GM19468 (cell line): Measurements from ENCODE around the gene TBC1D22A.
"Not testable (repeated sequence)": the region's sequence is repeated elsewhere in the genome, so short reads cannot be mapped to it uniquely, and the experiment has no call there.

Experiments used
- ATAC-seq: cut with Tn5 transposase; IDR thresholded peaks from one replicate; pipeline ENCODE4 v1.9.1; 2021; ENCODE audit warnings: mild to moderate bottlenecking, moderate library complexity, moderate number of reproducible peaks; ENCODE audit not compliant: unreplicated experiment; ENCODE audit errors: extremely low read depth

The TBC1D22A gene

GRCh38 chr22:46769706-46770105 is 7.3 kb downstream of the TBC1D22A start:
- ATAC-seq, result no peak

DNA sequence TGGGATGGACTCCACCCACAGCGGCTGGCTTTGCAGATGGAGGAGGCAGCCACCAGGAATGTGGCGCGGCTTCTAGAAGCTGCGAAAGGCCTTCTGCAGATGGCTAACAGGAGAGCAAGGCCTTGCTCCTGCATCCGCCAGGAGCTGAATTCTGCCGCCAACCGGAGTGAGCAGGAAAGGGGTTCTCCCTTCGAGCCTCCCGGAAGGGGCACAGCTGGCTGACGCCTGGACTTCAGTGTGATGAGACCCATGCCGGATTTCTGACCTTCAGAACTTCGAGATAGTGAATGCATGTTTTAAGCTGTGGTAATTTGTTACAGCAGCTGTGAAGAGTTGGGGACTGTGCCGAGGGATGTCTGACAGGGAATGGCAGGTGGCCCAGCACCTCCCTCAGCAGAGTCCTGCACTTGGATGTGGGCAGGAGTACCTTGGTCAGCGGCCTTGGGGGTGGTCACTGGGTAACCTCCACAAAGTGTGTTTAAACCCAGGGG is 7.7 kb downstream of the TBC1D22A start:
- ATAC-seq, result no peak

DNA sequence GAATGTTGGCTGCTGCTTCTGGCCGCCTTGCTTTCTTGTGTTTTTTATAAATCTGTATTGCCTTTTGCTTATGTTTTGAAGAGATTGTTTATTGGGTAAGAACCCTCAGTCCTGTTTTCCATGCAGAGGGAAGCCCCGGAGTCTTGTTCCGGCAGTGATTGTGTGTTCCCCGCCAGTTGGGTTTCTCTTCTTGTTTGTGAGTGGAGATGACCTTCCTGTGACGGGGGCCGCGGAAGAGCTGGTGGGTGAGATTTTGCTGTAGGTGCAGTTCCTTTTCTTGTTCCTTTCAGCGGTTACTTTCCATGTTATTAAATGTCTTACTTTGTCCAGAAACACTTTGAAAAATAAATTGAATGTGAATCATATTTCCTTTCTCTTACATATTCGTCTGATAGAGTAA is 8.3 kb downstream of the TBC1D22A start:
- ATAC-seq, result no peak

GRCh38 chr22:46773076-46773475 is 10.6 kb downstream of the TBC1D22A start:
- ATAC-seq, result no peak

DNA sequence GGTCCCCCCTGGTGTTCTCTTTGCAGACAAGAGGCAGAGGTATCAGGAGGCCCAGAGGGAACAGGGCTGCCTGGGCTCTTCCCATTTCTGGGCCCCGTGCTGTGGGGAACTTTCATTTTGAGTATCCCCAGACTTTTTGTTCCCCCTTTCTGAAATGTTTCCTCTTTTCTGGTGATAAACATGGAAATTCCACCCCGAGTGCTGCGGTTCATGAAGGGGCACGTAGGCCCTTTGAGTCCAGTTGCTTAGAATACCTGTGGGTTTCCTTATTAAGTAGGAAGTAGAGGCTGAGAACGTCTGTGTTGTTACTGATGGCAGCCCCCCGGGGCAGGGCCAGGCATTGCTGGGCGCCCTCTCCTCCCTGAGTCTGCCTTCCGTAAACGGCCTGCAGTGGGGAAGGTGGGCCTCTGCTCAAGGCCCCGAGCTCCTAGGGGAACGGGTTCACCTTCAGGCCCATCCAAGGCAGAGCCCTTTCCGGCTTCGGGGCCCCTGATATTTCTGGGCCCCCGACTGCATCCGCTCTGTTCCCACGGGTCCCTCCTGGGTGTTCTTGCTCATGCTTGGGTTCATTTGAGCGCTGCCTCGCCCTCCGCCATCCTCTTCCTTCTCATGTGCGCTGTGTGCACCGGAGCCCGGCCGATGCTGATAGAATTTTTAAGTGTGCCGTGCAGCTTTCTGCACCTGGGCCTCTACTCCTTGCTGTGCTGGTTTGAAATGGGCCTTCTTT is 12.0 kb downstream of the TBC1D22A start:
- peak; percentile 1 for ATAC-seq

DNA sequence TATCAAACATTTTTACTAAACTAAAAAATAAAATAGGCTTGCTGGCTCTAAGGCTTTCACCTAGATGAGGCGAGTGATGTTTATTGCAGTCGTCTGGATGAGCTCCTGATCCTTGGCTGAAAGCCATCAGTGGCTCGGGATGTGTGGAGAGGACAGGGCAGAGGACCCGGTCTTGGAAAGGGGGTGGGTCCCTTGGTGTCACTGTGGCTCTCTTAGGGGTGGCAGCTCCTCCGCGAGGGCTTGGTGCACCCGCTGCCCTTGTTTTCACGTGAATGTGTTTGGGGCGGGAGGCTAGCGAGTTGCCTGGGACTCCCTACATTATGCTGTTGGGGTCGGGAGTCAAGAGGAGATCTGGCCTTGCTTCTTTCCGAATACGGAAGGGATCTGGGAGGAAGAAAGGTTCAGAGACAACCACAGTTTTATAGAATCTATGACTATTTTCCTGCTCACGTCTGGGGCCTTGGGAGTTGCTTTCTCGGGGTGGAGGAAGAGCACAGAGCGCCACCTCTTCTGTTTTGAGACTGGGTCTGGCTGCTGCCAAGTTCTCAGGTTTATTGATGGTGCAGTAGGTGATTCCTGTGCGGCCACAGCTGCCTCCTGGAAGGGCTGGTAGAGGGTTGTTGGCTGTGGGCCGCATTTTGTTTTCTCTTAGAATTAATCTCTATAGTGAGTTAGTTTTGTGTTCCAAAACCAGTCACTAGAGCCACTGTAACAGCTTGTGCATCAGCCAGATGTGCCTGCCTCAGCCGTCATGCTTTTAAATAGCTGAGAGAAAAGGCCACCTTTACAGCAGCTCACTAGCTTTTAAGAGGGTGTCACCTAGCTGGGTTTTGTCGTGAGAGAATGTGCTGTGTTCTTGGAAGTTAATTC is 12.8 kb downstream of the TBC1D22A start:
- no peak for ATAC-seq

- ATAC-seq, result no peak
Measured at GRCh38 chr22:46775850-46776826, 13.7 kb downstream of the TBC1D22A start.

GRCh38 chr22:46776876-46777608 is 14.6 kb downstream of the TBC1D22A start:
- ATAC-seq, result no peak

DNA sequence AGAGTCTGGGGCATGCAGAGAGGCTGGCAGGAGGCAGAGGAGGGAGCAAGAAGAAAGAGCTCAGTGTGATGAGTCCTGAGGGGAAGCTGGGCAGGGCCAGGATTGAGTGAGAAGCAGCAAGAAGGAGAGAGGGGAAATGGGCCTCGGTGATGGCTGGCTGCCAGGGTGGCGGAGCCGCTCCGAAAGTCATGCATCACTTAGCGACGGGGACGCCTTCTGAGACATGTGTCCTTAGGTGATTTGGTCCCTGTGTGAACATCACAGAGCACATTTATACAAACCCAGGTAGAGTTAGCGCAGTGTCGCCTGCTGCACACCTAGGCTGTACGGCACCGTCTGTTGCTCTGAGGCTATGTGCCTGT is 15.1 kb downstream of the TBC1D22A start:
- ATAC-seq, result no peak

DNA sequence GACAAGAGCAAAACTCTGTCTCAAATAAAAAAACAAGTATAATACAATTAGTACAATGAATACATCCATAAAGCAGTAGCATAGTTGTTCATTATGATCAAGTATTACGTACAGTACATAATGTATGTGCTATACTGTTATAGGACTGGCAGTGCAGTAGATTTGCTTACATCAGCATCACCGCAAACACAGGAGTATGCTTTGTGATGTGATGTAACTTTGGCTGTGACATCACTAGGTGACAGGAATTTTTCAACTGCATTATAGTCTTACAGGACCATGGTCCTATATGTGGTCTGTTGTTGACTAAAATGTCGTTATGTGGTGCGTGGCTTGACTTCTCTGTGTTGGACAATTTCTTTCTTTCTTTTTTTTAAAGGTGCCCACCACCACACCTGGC is 16.6 kb downstream of the TBC1D22A start:
- no peak for ATAC-seq

DNA sequence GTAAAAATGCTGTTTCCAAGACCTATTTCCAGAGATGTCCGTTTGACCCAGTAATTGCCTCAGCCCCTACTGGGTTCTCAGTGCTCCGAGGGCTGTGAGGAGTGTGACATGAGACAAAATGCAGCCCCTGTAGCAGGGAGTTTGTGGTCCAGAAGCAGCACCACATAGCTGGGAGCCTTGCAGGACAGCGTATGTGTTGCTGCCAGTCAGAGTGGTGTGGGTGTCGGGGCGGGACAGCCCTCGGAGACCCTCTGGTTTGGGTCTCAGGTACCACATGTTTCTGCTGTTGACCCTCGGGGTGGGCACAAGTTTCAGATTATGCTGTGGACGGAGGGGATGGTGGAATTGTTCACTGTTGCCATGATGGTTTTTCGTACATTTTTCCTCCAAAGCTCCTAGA is 17.2 kb downstream of the TBC1D22A start:
- ATAC-seq, result no peak

DNA sequence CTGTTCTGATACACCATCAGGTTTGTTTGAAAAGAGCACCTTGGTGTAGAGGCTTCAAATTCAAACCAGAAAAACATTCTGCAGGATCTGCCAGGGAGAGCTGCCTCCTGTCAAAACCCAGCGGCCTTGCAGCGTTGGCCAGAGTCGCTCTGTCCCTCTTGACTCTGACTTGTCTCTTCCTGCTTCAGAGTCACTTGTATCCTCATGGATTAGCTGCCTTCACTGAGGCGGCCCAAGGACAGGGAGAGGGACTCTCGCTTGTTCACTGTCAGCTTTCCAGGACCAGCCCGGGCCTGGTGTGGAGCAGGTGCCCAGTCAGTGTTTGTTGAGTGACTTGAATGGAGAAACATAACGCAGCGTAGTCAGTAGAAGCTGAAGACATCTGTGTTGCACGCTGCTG is 18.0 kb downstream of the TBC1D22A start:
- ATAC-seq, result no peak

DNA sequence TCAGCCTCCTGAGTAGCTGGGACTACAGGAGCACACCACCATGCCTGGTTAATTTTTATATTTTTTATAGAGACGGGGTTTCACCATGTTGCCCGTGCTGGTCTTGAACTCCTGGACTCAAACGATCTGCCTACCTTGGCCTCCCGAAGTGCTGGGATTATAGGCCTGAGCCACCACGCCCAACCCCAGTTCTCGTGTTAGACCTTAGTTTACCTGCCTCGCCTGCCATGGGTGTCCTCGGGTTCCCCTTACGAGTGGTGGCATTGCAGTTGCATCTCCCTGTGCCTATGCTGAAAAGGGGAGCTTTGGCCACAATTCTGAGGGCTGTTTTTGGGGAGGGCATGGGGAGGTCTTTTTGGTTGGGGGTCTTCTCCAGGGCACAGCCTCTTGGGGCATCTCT is 18.8 kb downstream of the TBC1D22A start:
- ATAC-seq, result no peak

GRCh38 chr22:46782200-46782599 is 19.8 kb downstream of the TBC1D22A start:
- not testable (repeated sequence) for ATAC-seq

GRCh38 chr22:46783721-46784120 is 21.3 kb downstream of the TBC1D22A start:
- no peak for ATAC-seq

GRCh38 chr22:46788441-46789172 is 26.2 kb downstream of the TBC1D22A start:
- ATAC-seq, result no peak

- no peak for ATAC-seq
Measured at GRCh38 chr22:46789992-46790391, 27.5 kb downstream of the TBC1D22A start.

DNA sequence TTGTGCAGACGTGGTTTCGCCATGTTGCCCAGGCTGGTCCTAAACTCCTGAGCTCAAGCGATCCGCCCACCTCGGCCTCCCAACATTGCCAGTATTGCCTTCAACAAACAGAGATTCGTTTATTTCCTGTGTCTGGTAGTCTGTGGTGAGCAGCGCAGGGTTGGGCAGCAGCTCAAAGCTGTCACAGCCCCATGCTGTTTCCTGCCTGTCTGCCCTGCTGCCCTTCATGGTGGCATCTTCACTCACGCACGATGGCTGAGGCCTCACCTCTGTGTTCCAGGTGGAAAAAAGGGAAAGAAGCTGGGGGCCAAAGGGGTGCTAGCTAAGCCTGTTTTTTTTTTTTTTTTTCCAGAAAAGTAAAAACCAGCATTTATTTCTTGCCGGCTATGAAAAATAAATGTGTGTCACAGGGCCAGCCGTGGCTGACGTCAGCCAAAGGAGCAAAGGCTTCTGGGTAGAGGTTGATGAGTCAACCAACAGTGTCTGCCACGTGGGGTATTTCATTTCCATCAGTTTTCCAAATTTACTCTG is 28.8 kb downstream of the TBC1D22A start:
- no peak for ATAC-seq
